Cerebellar nuclear complex (tissue), 1 donor: ENCODE results near the gene TRHDE.
"Not testable (repeated sequence)": the region's sequence is repeated elsewhere in the genome, so short reads cannot be mapped to it uniquely, and the experiment has no call there.

Experiments
- DNase-seq, 2 experiments: peaks; one replicate each; lab custom pipeline; 2025; lab: John Stamatoyannopoulos, UW

TRHDE gene

DNA sequence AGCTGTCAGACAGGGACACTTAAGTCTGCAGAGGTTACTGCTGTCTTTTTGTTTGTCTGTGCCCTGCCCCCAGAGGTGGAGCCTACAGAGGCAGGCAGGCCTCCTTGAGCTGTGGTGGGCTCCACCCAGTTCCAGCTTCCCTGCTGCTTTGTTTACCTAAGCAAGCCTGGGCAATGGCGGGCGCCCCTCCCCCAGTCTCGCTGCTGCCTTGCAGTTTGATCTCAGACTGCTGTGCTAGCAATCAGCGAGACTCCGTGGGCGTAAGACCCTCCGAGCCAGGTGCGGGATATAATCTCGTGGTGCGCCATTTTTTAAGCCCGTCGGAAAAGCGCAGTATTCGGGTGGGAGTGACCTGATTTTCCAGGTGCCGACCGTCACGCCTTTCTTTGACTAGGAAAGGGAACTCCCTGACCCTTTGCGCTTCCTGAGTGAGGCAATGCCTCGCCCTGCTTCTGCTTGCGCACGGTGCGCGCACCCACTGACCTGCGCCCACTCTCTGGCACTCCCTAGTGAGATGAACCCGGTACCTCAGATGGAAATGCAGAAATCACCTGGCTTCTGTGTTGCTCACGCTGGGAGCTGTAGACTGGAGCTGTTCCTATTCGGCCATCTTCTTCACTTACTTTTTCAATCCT lies 248.0 kb downstream of the TRHDE start:
- not testable (repeated sequence) for DNase-seq

DNA sequence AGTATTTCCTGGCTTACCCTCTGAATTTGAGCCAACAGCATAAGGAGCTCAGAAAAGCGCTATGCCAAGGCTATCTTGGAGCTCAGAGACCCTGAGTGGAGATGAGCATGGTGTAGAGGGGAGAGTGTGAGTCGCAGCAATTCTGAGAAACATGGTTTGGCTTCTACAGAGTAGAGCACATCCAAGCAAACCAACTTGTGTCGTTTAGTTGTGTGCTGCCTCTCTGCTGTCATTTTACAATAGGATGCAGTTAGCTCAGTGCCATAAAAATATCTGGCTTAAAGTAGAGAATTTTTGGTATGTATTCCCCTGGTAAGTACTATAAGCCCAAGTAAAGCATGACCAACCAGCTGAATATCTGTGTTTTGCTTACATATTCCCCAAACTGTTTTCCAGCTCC lies 249.2 kb downstream of the TRHDE start:
- DNase-seq = no peak

DNA sequence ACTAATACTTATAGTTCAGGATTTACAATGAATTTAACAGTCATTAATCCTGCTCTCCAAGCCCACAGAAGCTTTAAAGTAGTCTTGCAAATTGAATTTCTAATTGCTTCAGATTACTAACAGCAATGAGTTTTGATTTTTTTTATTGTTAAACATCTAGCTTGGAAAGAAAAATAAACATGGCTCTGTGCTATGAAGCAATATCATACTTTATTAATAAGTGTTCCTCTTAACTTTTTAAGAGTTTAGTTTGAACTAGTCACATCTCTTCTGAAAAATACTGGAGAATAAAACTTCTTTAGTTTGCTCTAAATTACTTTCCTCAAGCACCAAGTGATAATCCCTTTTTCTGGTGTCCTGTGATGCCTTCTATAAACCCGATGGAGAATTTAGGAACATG lies 250.2 kb downstream of the TRHDE start:
- no peak for DNase-seq

DNA sequence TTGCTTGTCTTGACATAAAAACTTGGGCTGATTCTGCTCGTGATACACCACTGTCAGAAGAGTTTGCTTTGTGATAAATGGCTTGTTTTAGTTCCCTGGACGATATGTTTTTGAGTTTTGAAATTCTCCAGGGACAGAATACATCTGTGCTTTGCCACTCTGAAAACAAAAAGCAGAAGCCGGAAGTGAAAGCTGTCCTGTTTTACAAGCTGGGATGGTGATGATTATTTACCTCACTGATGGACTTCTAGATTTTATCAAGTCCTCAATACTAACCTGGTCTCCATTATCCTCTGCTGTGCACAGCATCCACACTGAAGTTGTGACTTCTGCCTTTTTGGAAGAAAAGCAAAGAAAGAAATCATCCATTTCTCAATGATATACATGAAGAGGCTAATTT lies 251.6 kb downstream of the TRHDE start:
- DNase-seq = no peak

DNA sequence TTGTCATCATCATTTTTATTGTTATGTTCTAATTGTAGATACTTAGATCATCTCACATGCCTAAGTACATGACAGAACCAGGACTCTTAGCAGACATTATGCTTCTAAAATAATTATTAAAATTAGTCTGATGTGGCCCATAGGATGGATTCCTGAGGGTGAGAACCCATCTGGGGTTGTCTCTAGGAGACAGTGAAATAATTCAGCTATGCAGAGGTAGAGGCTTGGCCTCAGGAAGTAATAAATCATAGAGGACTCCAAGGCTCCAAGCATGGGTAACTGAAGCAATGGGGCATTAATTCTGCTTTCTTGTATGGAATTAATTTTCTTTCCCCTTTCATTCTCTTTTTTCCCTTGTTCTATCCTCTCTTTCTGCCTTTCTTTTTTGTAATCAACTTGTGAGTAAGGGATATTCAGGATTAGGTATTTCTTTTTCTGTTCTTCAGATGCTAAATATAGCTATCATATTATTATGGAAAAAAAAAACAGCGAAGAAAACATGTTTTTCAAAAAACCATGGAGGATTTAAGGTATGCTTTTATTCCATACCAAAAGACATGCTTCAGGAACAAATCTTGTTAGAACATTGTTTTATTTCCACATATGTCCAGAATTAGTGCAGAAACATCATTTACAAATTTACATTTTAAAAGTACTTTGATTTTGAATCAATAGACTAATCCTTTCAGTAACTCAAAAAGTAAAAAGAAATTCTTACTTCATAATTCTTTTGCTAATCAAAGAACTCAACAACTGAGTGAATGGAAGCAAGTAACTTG lies 263.2 kb downstream of the TRHDE start:
- DNase-seq = no peak

DNA sequence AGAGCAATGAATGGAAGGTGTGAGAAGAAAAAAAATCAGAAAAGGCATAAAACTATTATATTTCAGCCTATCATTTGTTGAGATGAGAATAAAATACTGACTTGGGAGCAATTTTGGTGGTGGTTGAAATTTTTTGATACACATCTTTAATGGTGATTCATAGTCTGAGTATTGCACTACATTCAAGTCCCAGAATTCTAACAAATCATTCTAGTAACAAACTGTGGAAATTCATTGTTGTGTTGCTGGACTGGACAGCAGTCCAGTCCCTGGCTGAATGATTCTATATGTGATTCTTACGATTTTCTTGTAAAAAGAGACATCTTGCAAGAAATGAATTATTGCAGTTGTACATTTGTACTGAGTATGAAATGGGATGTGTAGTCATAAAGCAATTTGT lies 268.6 kb downstream of the TRHDE start:
- no peak for DNase-seq

DNA sequence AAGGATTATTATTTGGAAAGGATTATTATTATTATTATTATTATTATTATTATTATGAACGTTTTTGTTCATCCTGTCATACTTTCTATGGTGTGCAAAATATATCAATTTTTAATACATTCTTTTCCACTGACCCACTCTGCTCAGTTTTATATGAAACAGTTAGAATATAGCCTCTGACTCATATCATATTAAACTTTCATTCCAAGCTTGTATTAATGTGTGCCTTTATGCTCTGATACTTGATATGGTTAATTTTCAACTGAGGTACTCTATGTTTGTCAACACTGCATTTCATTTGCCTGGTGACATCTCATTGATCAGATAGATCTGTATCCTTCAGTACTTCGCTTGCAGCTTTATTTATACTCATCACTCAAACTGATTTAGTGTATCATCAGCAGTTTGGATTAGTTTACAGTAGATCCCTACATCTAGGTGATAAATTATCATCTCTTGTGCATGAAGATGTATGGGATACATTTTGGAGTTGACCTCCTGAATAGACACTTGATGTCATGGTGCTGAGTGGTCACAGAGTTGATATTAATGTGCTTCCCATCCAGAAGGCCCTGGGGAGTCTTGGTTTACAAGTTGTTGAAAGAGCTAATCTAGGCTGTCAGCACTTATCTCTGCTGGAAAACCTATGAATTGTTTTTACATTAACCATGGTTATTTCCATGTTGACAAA lies 271.8 kb downstream of the TRHDE start:
- DNase-seq = no peak

DNA sequence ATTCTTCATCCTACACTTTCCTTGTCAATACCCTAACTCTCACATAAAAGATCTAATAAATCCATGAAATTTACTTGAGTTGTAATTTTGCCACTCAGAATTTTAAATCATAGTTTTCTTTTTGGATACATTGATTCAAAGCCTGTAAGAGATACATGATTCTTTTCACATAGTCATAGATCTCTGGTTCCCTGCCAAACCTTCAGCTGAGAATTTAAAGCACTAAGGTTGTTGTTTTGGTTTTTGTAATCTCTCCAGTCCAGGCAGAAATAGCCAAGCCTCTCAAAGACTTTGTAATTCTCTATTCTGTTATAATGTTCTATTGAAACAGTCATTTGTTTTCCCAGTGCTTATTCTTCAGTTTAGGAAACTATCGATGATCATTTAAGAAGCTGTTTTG lies 273.9 kb downstream of the TRHDE start:
- DNase-seq = no peak

DNA sequence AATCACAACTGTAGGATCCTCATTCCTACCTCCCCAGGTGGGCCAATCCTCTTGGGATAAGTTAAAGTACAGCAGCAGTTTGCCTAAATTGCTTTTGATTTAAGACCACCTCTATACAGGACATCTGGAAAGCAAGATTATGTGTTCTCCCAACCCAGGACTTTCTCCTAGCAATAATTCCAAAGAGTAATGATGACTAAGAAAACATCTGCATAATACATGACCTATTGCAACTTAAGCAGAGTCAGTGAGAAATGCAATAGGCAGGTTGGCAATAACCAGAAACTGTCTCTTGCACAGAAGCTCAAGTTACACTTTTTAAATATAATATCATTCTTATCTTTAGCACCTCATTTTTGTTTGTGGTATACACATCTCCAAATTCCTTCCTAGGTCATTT lies 275.4 kb downstream of the TRHDE start:
- DNase-seq = no peak

DNA sequence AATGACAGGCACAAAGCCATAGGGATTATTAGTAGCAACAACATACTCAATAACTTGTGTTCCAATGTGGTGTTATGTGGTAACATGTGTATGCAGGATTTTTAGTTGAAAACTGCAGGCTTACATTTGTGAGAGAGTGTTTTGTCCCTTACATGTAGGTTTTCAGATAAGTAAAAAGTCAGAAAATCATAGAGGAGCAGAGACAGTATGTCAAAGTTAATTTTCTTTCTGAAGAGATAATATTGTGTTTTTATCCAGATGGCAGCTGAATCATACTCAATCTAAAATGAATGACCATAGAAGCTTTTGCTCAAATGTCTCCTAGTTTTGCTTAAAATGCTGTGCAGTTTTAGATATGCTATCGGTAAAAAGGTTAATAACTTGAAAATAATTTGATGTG lies 277.0 kb downstream of the TRHDE start:
- DNase-seq = no peak

DNA sequence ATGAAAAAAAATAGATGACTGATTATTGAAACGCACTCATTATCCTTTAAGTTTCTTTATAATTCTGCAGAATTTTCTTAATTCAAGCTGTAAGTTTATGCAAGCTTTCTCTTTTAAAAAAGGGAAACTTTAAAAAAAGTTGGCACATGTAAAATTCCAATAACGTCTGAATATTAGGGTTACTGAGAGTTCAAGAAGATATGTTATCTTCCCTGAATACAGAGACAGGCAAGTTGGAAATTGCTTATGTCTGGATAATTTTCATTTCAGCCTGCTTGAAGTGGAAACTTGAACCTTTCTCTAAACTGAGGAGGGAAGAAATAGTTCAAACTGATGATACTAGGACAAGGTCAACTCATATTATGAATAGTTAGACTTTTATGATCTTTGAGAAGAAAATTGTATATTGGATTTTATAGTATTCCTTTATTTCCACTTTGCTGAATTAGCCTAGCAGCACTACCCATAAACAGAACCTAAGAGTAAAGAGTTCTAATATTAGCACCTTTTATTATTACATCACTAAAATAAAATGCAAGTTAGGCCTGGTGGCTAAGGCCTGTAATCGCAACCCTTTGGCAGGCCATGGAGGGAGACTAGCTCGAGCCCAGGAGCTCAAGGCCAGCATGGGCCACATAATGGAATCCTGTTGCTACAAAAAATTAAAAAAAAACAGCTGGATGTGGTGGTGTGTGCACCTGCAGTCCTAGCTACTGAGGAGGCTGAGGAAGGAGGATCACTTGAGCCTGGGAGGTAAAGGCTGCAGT lies 288.0 kb downstream of the TRHDE start:
- DNase-seq = no peak

DNA sequence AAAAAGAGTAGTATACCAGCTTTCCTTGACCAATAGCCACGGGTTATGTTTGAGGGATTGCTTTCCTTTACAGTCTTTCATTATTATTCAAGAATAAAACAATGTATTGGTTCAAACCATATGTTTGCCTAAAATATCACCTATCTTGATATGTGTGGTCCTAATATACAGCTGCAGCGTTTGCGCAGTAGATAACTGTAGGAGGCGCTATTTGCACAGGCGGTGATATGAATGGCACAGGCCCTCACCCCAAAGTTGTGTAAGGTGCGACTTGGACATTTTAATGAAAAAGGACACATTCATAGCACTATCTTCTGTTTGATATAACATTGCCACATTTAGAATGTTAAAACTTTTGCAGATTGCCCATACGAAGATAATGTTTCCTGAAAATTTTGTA lies 298.4 kb downstream of the TRHDE start:
- DNase-seq = no peak

DNA sequence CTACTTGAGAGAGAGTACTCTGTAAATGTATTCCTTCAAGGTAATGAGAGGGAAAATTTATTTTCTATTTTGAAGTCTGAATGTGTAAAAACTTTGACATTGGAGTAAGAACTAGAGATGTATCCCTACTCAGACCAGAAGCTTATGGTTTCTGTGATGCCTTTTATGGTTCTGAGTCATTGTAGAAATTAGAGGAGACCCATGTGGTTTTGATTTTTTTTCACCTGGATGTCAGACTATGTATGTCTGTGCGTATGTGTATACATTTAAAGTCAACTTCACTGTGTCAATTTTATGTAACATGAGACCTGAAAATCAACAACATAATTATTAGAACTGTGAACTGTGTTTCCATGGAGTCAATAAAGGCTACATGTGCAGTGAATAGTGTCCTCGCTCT lies 302.0 kb downstream of the TRHDE start:
- no peak for DNase-seq

DNA sequence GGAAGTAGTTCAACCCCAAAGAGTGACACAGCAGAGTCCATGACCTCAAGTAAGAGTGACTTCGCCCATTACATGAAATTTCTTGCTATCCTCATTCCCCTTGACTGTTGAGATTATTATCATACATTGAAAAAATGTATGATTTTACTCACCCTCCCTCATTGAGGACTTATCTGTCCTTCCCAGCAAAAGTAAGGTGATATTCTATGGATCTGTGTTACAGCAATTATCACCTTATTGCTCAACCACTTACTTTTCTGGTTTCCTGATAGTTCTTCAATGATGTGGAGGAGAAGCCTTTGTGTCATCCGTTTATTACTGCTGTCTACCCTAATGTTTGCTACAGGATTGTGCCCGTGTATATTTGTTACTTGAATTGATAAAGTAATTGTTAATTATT lies 306.2 kb downstream of the TRHDE start:
- no peak for DNase-seq

DNA sequence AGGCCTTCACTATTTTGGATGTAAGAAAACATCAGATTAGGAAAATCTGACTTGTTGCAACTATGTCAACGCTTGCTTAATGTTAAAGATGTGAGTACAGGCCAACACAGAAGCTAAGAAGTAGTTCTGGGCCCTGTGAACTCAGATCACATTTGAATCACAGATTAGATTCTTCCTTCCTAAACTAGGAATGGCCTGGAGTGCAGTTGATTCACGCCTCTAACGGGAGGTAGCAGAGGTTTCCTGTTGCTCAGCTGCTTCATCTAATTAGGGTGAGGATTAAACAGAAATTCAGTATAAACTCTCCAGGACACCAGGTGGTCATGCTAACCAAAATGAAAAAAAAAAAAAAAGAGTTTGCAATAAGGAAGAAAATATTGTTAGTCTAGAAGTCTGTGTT lies 314.3 kb downstream of the TRHDE start:
- no peak for DNase-seq

DNA sequence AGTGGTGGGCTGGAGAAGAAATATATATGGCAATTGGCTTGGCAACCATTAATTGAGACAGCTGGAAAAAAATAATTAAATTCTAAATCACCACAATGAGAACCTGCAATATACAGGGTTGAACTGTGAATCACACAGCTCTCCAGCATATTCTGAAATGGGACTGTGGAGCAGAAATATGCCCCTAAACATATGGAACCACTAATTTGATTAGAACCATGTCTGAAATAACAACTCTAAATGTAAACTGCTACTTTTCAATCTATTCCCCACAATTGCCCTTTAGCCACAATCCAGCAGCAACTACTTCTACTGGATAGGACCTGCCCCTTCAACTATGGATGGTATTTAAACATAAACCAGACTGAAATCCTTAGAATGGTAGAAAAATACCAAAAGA lies 330.4 kb downstream of the TRHDE start:
- no peak for DNase-seq

DNA sequence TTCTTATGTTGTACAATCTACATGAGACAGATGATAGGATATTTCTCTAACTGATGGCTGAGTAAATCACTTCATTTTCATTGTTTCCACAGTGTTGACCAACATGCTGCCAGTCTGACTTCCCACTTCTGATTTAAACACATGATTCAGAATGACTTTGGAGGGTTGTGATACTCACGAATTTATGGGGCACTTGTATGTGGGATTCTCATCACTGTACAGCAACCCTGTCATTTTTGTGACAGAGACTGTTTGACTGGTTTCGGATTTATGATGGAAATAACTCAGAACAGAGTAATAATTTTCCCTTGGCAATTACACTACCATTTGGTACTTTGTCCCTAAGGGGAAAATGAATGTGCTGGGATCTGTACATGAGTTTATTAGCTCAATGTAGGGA lies 333.8 kb downstream of the TRHDE start:
- DNase-seq = no peak

DNA sequence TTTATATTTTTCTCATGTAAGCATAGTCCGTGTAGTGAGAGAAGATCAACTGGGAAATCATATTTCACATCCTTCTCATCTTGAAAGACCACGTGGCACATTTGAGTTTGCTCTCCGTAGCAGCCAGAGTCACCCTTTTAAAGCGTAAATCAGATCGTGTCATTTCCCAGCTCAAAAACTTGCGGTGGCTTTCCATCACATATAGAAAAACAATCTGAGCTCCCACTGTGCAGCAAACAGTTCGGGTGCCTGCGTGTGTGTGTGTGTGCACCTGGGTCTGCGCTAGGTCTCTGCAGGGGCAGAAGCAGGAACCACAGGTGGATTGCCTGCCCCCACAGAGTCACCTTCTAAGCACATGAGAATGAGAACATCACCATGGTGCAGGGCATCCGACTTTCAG lies 338.2 kb downstream of the TRHDE start:
- DNase-seq = no peak

DNA sequence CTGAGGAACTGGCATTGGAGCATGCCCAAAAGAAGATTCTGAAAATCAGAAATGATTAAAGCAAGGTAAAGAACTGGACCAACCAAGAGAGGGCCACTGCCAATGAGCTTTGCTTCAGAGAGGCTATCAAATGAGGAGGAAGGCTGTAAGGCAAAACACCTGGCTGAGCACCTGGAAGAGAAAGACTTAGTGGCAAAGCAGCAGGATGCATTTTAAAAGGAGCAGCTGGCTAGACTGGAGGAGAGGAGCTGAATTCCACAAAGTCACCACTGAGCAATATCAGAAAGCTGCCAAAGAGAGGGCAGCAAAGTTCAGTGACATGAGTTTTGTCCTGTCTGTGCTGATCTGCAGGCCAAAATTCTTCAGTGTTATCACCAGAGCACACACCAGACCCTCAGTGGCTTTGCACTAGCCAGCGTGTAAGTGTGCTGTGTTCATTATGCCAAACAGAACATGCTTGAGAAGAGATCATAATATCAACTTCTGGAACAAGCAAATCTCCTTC lies 338.7 kb downstream of the TRHDE start:
- DNase-seq = no peak

DNA sequence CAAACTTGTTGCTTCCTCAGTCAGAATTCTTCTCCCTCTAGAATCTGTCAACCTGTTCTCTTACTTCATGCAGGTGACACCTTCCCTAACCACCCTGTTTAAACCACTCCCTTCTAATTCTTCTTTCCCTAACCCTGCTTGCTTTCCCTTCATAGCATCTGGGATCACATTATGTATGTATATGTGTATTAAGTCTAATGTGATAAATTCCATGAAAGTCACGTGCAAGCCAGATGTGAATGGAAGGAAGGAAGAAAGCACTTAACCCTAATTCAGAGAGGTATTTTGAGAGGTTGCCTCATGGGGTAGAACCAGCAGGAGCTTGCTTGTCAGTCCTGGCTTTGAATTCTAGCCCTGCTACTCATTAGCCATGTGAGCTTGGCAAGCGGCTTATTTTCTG lies 340.0 kb downstream of the TRHDE start:
- DNase-seq = no peak

DNA sequence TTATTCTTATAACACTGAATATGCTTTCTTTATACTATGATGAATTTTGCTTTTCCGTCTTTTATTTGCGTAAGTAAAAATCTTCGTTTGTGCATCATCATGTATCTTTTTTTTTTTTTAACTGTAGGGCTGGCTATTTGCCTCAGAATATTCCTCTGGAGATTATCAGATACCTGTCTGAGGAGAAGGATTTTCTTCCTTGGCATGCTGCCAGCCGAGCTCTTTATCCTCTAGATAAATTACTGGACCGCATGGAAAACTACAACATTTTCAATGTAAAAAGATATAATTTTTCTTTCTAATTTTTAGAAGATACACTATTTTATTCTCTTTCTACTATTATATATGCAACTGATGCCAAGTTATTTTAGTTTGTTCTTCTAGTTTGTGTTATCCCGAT lies 346.6 kb downstream of the TRHDE start:
- no peak for DNase-seq

DNA sequence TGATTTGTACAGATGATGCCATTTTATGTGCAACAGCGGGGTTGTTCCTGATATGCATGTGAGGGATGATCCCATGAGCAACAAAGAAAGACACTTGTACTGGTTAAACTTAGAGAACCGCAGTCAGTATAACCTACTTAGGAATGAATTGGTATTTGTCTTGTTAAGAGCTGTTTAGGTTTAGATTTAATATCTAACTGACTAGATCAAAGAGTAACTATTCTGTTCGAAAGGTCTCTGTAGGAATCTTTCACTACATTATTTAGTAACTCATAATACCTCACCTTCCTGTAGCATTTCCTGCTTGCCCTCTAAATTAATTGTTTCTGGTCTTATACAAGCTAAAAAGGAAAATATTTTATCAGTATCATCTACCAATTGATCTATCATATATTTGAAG lies 350.4 kb downstream of the TRHDE start:
- DNase-seq = no peak
